HG03469 (cell line): Measurements from ENCODE around the gene PDE3B.
"Not testable (repeated sequence)": the region's sequence is repeated elsewhere in the genome, so short reads cannot be mapped to it uniquely, and the experiment has no call there.

Experiments
- ATAC-seq: cut with Tn5 transposase; IDR thresholded peaks from one replicate; pipeline ENCODE4 v1.9.1; 2021; ENCODE audit warnings: mild to moderate bottlenecking, moderate library complexity, moderate number of reproducible peaks; ENCODE audit not compliant: unreplicated experiment

Gene PDE3B

DNA sequence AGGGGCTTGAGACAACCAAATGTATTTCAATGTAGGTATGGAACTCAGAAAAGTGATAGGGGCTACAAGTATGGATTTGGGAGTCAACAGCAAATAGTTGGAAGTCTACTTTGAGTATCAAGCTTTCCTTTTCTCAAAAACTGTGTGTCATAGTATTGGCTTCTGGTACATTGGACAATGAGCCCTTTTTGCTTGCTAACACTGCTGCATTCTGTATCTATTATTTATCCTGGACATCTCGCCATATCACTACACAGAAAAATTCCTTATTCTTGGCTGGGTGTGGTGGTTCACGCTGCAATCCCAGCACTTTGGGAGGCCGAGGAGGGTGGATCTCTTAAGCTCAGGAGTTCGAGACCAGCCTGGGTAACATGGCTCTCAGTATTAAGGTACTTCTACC lies 230.0 kb downstream of the PDE3B start:
- no peak for ATAC-seq

DNA sequence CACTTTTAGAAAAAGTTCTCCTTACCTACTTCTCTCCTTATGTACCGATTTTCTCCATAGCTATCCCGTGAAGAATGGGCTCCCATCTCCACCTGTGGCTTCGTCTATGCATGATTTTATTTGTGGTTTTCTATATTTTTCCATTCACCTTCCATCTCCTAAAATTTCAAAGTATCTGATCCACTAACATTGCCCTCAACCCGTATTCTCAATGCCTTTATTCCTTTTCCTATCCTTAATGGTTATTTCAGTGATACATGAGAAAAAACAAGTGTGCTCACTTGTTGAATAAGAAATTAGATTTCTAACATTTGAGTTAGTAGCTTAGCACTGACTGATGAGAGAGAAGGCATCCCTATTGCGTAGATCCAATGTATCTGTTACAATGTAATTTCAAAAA lies 231.6 kb downstream of the PDE3B start:
- no peak for ATAC-seq

DNA sequence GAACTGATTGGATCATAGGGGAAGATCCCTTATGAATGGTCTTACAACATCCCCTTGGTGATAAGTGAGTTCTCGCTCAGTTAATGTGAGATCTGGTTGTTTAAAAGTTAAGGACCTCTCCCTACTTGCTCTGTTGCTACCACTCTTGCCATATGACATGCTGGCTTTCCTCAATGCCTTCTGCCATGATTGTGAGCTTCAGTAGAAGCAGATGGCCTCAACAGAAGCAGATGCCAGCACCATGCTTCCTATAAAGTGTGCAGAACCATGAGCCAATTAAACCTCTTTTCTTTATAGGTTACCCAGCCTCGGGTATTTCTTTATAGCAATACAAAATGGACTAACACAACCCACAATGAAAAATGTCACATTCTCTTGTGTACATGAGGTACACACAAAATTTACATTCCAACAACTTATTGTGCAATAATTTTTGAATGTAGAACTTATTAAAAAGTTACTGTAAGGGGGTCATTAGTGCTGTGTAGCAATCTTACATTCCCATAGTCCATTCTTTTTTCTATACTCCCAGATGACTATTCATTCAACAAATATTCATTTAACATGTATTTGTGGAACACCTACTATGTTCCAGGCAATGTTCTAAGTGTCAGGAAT lies 238.1 kb downstream of the PDE3B start:
- ATAC-seq, result no peak

DNA sequence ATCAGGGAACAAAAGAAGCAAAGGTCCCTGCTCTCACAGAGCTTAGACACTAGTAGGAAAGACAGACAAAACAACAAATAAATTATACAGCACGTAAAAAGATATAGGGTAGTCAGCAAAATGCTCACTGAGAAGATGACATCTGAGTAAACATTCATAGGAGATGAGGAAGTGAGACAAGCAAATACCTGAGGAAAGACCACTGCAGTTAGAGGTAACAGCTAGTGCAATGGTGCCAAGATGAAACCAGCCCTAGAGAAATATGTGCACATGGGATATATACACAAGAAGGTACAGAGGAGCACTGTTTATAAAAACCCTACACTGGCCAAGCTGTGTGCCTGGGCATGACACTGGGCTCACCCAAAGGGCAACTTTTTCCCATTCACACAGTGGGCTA lies 238.6 kb downstream of the PDE3B start:
- ATAC-seq, result no peak

DNA sequence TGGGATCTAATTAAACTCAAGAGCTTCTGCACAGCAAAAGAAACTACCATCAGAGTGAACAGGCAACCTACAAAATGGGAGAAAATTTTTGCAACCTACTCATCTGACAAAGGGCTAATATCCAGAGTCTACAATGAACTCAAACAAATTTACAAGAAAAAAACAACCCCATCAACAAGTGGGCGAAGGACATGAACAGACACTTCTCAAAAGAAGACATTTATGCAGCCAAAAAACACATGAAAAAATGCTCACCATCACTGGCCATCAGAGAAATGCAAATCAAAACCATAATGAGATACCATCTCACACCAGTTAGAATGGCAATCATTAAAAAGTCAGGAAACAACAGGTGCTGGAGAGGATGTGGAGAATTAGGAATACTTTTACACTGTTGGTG lies 240.1 kb downstream of the PDE3B start:
- ATAC-seq, result not testable (repeated sequence)

DNA sequence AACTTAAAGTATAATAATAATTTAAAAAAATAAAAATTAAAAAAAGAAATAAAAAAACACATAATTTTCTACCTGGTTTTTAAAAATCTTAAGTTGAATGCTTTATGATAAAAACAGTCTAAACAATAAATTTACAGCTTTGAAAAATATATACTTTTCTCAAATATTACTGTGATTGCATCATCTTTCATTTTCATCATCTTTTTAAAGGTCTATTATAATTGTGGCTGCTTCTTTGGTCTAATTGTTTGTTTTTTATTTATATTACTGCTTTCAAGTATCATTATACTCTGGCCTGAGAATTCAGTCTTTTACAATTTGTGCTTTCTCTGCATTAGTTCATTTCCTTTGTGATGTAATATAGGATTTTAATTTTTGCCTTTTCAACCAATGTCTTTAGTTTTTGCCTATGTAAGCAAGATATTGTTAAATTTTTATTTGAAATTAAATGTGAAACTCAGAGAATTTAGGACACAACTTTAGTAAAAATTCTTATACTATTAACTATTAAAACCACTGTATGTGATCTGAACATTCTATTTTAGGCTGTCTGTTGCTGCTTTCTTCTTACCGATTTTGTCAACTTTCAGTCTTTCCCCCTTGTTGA lies 241.2 kb downstream of the PDE3B start:
- ATAC-seq, result no peak

DNA sequence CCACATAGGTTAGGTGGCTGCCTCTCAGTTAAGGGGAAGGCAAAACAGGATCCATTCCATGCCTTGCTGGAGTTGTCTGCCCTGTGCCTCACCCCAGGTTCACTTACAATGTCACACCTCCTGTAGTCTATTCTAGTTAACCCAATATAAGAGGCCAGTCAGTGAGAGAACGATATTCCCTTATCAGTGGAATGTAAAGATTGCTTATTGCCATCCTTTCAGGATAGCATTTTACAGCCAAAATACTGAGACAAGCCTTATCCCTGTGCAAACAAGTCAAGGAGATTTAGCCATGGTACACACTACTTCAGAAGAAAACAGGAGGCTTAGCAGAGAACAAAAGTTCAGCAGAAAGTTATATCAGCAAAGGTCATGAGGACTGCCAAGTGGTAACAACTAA lies 242.9 kb downstream of the PDE3B start:
- no peak for ATAC-seq

DNA sequence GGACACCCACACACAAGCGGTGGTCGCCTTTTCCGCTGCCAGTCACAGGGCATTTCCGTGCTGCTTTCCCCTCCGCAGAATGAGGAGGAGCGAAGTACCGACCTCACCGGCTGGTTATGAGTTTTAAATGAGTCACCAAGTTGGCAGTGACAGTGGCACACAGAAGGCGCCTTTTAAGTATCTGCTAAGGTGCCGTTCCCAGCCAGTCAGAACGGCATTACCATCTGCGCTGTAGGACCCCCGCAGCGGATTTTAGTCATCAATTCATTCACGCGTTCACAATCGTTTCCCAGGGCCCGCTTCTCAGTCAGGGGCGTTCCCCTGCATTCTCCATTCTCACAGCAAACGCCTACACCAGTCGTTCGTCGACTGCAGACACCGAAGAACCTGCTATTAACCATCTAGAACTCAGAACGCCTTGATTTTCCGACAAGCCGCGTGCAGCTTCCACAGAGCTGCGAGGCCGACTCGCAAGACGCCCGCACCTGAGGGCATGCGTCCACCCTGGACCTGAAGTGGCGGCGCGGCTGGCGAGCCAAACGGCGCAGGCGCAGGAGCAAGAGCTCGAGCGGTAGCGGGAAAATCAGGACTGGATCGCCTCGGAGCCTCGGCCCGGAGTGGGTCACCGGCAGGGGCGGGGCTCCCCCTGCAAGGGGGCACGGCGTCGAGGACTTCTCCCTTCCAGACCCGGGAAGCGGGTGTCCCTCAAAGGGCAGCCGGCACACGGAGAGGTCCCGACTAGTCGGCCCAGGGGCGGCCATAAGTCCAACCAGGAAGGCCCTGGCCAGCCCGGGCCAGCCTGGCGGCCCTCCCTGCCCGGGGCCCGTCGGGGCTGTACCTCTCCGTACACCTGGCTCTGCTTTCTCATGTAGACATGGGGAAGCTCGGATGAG lies 247.8 kb downstream of the PDE3B start:
- peak; percentile 30 for ATAC-seq

DNA sequence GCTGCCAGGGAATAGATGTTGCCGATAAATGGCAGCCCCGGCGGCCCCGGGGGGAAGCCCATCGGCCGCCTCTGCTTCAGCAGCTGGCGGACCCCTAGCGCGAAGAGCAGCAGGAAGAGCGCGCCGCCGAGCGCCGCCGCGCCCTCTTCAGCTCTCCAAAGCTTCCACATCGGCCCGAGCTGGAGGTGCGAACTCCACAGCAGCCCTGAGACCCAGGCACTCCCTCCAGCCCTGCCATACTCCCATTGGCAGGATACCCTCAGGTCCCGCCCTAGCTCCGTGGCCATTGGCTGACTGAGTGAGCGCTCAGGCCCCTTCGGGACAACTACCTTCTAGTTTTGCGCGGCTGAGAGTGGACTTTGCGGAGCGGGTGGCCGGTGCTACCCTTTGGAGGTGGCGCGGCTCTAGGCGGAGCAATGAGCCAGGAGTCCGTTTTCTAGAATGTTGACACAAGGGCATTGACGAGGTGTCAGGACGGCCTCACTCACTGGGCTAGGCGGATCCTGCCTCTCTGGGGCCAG lies 248.5 kb downstream of the PDE3B start, which contains the start of gene CYP2R1:
Gene CYP2R1, minus strand, starts transcription at position 196 of the 521 bp plus-strand sequence. Its CDS starts 26 bp downstream, at position 170.
- ATAC-seq, result peak; percentile 91

DNA sequence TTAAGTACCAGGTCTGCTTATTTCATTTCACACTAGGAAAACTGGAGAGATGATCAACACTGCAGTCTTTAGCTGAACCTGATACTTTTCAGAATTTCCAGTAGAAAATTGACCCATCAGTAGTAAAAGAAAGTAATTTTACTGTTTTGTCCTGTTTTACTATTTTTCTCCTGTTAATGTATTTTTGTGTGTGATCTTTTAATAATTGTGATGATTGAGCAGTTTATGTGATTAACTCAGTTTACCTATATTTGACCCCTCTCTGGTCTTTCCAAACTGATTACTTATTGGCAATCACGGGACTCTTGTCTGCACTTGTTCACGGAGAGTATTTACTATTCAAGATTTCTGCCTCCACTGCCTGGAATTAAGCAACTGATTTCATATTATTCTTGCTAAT lies 249.0 kb downstream of the PDE3B start:
- no peak for ATAC-seq

DNA sequence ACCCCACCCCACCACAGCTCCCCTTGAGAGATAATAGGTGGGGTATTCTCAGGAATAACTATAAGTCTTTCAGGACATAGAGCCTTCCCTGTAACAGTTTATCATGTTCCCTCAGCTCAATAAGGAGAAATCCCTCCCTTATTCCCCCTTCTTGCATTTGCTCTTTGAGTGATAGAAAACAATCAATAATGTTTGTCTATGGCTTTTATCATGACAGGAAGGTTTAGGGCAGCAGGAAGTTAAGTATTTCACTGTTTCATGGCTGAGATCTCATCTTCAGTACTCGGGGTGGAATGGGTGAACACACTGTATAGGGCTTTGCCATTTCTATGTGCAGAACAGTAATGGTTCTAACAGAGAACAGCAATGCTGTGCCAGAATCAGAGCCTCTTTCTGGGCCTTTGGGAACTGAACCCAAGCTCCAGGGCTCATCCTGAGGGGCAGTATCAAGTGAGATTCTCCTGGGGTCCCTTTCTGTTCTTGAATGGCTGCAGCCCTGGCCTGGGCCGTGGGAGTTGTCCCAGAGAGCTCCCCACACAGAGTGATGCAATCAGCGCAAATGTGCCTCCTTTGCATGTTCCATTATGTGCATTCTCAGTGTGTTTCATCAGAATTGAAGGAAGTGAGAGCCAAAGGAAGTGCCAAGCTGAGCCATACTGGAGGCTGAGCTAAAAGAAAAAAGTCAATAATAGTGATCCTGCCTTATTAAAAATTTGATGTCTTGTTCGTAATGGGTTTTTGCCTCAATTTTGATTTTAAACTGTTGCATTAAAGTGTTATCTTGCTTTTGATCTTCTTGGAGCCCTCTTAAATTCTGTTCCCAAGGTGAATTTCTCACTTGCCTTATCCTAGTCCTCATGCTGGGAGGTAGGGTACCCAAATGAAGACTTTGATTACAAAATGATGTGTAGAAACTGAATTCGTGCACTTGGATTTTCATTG lies 251.3 kb downstream of the PDE3B start:
- no peak for ATAC-seq

DNA sequence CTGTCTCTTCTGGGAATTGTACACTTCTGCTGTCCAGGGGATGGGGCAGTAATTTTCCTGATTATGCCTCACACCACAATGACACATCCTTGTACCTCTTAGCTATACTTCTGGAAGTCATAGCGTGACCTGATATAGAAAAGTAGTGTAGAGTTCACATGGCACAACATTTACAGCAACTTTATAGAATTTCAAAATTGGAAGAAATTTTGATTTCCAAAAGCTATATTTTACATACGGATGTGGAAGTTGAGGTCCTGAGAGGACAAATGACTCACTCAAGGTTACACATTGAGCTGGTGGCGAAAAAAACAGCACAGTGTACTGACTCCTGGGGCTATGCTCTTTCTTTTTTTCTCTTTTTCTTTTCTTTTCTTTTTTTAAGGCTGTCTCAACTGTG lies 254.8 kb downstream of the PDE3B start:
- ATAC-seq, result no peak

DNA sequence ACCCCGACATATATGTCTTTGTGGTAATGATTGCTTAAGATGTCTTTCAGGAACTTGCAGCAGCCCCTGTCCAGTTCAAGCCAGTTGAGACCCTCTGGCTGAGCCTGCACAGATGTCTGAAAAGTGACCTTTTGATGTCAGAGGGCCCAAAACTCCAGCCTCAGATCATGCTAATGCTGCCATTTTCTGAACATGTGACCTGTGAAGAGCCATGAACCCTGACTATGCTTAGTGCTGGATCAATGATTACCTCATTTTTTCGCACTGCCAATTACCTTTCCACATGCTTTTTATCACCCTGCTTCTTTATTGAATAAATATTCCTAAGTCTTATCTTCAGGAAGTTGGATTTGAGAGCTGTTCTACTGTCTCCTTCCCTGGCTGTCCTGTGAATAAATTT lies 255.3 kb downstream of the PDE3B start:
- ATAC-seq, result no peak

DNA sequence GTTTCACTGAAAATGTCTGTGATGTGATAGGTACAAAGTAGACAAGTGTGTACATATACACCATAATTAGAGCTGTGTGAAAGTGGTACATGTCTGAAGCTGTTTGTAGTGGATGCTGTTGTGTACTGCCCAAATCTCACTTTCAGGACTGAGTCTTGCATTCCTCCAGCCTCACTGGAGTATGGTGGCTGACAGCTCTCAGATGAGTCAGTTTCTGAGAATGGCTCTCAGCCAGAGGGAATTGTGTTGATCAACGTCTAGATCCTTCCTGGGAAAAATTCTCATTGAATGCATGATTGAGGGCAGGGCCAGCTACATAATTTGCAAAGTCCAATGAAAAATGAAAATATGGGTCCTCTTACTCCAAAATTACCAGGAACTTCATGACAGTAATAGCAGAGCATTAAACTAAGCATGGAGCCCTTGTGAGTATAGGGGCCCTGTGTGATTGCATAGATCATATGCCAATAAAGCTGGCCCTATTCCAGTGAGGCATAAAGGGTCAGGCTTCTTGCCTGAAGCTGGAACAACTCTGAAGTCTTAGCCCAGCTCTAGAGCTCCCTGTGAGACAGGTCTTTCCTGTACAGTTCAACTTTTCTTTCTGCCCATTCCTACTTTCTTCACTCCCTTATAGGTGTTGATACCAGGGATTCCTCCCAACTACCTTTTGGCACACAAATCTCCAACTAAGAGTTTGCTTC lies 259.2 kb downstream of the PDE3B start:
- no peak for ATAC-seq

DNA sequence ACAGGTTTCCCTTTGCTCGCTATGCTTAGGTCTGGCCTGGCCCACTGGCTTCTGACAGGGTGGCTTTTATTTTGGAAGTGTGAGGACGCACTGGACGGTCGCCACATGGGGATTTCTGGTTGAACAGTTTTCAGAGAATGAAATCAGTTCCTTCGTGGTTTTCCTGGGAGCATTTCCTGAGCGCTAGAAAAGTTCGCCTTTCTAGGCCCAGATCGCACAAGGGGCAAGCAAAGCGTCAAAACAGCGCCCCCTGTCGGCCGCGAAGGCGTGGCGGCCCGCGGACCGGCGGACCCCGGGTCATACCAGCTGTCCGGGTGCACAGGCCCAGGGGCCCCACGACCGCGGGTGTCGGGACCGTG lies 261.1 kb downstream of the PDE3B start:
- no peak for ATAC-seq

DNA sequence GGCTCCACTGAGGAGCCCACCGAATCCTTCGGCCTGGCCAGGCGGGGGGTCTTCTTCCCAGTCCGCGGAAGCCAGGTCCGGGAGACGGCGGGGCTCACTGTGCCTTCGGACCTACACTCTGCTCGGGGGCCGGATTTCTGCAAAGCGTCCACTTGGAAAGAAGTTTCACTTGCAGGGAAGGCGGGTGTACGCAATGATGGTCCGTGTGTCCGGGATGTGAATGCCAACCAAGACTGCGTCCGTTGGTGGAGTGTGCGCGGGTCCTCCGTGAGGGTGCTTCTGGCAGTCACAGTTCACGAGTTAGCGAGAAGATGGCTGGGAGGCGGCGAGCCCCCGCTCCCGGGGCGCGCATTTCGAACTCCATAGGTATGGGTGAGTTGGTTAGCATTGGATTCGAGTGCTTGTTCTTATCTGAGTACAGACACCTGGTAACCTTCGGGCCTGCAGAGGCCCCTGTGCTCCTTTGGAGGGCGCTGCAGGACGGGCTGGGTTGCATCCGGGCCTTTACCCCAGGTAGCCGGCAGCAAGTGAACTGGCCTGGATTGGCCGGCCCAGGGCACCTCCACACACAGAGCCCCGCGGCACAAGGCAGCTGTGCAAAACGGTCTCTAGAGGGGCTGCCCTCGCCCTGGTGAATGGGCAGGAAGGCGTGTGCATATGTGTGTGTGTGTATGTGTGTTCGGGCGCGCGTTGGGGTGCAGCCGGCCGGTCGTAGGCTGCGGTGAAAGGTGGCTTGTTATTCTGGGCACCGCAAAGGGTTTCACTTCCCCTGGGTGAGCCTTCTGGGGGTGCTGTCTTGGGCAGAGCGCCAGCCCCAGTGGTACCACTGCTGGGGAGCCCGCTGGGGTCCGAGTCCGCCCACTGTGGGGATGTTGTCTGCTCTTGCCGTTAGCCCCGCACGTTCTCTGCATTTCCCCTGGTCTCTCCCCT lies 261.8 kb downstream of the PDE3B start:
- peak; percentile 59 for ATAC-seq

DNA sequence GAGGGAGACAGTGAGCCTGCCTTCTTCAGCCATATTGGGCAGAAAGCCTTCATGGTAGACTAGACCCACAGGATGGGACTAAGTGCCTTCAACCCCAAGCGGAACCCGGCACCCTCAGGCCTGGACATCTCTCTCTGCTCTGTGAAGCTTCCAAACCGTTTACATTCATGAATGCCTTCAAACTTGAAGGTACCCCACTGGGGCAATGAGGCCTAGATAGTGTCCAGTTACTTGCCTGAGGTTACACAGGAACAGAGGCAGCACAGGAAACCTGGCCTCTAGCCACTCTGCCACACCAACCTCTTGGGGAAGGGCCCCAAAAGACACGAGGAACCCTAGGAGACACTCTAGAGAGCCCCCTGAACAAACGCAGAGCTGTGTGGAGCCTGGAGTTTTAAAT lies 263.0 kb downstream of the PDE3B start:
- ATAC-seq, result no peak

DNA sequence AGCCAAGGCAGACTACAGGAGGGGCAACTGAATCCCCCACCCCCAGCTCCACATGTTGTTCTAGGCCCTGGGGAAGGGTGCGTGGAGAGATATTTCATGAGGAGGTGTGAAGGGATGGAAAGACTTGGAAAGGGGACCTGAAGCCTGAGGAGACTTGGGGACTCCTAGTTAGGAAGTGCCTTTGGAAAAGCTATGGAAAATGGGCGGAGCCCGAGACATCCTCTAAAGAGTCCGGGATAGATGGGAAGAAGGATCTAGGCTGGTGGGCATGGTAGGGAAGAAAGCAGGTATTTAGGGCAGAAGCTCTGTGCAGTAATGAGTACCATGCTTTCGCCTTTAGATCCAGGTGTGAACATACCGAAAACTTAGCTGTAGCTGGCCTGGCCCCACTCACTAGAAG lies 263.4 kb downstream of the PDE3B start:
- ATAC-seq, result no peak
